Esophagus muscularis mucosa (tissue), 4 donors: ENCODE results near the gene TJP2. TPM values are rescaled to one million over a fixed set of nuclear protein-coding genes. Genes with fewer than 3 reads are reported as not detected.
"Not testable (repeated sequence)": the region's sequence is repeated elsewhere in the genome, so short reads cannot be mapped to it uniquely, and the experiment has no call there.

ENCODE experiments used
- DNase-seq: peaks from one replicate; pipeline ENCODE4 v3.0.0-alpha.2; 2017; ENCODE audit errors: extremely low spot score
- H3K27ac ChIP-seq, 4 donors: fragments of 200-600 bp; sonication (generic); replicated peaks in 1 of 4; 1 replicate in 3 of 4; 2 replicates in 1 of 4; pipeline ENCODE4 v1.5.1; 2016 to 2019; ENCODE audit warnings: mild to moderate bottlenecking in 1 of 4
- H3K27me3 ChIP-seq, 4 donors: fragments of 200-600 bp; sonication (generic); one replicate each; pipeline versions ENCODE4 v1.5.1 to v1.6.0; 2016 to 2019
- H3K36me3 ChIP-seq, 4 donors: fragments of 200-600 bp; sonication (generic); one replicate each; pipeline ENCODE4 v1.5.1; 2016 to 2019
- H3K4me1 ChIP-seq, 4 donors: fragments of 200-600 bp; sonication (generic); one replicate each; pipeline ENCODE4 v1.5.1; 2016 to 2019
- H3K4me3 ChIP-seq, 4 donors: fragments of 200-600 bp; sonication (generic); 1 replicate in 2 of 4; 2 replicates in 2 of 4; pipeline ENCODE4 v1.5.1; 2016 to 2019; ENCODE audit warnings: mild to moderate bottlenecking in 4 of 4, moderate library complexity in 1 of 4
- H3K9me3 ChIP-seq, 4 donors: fragments of 200-600 bp; sonication (generic); 1 replicate in 3 of 4; 2 replicates in 1 of 4; pipeline ENCODE4 v1.5.1; 2016 to 2019
- CTCF ChIP-seq, 3 experiments: fragments of 200-600 bp in 2 of 3; fragments of 450-650 bp in 1 of 3; sonication (generic) in 2 of 3; IDR thresholded peaks; one replicate each; pipeline ENCODE4 v1.5.1; 2017 to 2019; ENCODE audit warnings: antibody characterized with exemption in 3 of 3, mild to moderate bottlenecking in 2 of 3, moderate library complexity in 1 of 3
- EP300 ChIP-seq: sonication (generic); formaldehyde crosslinking; IDR thresholded peaks from one replicate; pipeline ENCODE4 v1.6.1; 2017; ENCODE audit warnings: antibody characterized with exemption
- POLR2A ChIP-seq: fragments of 450-650 bp; IDR thresholded peaks from one replicate; pipeline ENCODE4 v1.6.1; 2017; ENCODE audit warnings: antibody characterized with exemption, moderate library complexity, mild to moderate bottlenecking, low read depth
- POLR2AphosphoS5 ChIP-seq, 2 donors: sonication (generic); formaldehyde crosslinking; IDR thresholded peaks; one replicate each; pipeline ENCODE4 v1.6.1; 2017; ENCODE audit warnings: antibody characterized with exemption in 2 of 2
- WGBS: methylation state at CpG from one replicate; pipeline ENCODE4 v1.1.5; 2018; 5-methylcytosine and 5-hydroxymethylcytosine counted together
- intact Hi-C: fragments of 100-400 bp; cut with DNase I; formaldehyde crosslinking; loops from one replicate; pipeline ENCODE4 v1.15.1; 2023
- total RNA-seq, 4 donors: library from RNA; depleted of rRNA; stranded (reverse); fragments of >200 nt; gene quantifications; one replicate each; pipeline versions ENCODE4 v1.1.0 to v1.2.1, GENCODE V29; 2016

TJP2 gene
- total RNA-seq, 4 donors from 2014 or later = 101 to 172 (median 125) TPM

- Histone ChIP-seq H3K9me3 (no peaks in the 10 kb centered on the region), H3K4me3 (no peak overlapping the region), H3K4me1 (peaks cover 7 to 27% (median 11%) of the 10 kb centered on the region in 4 donors), H3K36me3 (no peaks in the 10 kb centered on the region), H3K27ac (no peak overlapping the region), H3K27me3 (no peaks in the 10 kb centered on the region)
- intact Hi-C loops = no loop called here
- no peak for DNase-seq
- 73% methylated on average over 8 of the region's 8 CpGs for WGBS
- TF ChIP-seq CTCF (IDR thresholded peaks at IDR 0.05) = no peak
- no peak for TF ChIP-seq POLR2AphosphoS5 (IDR thresholded peaks at IDR 0.05)
- no peak for TF ChIP-seq EP300
- TF ChIP-seq POLR2A = no peak
Observed at GRCh38 chr9:69155341-69156030, 18.6 kb upstream of the TJP2 start.

- Histone ChIP-seq H3K27ac (no peak overlapping the region), H3K9me3 (no peaks in the 10 kb centered on the region), H3K36me3 (no peaks in the 10 kb centered on the region), H3K4me1 (peaks cover 0 to 16% (median 9%) of the 10 kb centered on the region in 4 donors), H3K27me3 (no peaks in the 10 kb centered on the region), H3K4me3 (no peak overlapping the region)
- 92% methylated on average over 8 of the region's 8 CpGs for WGBS
- TF ChIP-seq POLR2A = no peak
- no peak for TF ChIP-seq POLR2AphosphoS5 (IDR thresholded peaks at IDR 0.05)
- peak in 1 of 3 experiments; percentile 25 for TF ChIP-seq CTCF (IDR thresholded peaks at IDR 0.05)
- DNase-seq = no peak
- intact Hi-C loops = no loop called here
Observed at GRCh38 chr9:69157751-69158466, 16.2 kb upstream of the TJP2 start.

- no peak for TF ChIP-seq POLR2AphosphoS5 (IDR thresholded peaks at IDR 0.05)
- TF ChIP-seq POLR2A = no peak
- no peak for TF ChIP-seq CTCF (IDR thresholded peaks at IDR 0.05)
- TF ChIP-seq EP300 = no peak
- H3K4me3 ChIP-seq = no peak overlapping the region
- no peaks in the 10 kb centered on the region for H3K27me3 ChIP-seq
- 78% methylated on average over 3 of the region's 3 CpGs for WGBS
- no peak overlapping the region for H3K27ac ChIP-seq
- H3K9me3 ChIP-seq = no peaks in the 10 kb centered on the region
- H3K4me1 ChIP-seq = peaks cover 0 to 12% (median 7%) of the 10 kb centered on the region in 4 donors
- DNase-seq = no peak
- intact Hi-C loops = no loop called here
- H3K36me3 ChIP-seq = no peaks in the 10 kb centered on the region
Observed at GRCh38 chr9:69158471-69158870, 15.6 kb upstream of the TJP2 start.

GRCh38 chr9:69164573-69164972 lies 9.5 kb upstream of the TJP2 start:
- H3K4me1 ChIP-seq = peaks cover 3 to 12% (median 7%) of the 10 kb centered on the region in 4 donors
- WGBS = 91% methylated on average over 8 of the region's 8 CpGs
- H3K27ac ChIP-seq, intact Hi-C loops, H3K36me3 ChIP-seq, H3K9me3 ChIP-seq, H3K4me3 ChIP-seq, DNase-seq, H3K27me3 ChIP-seq: not testable (repeated sequence)

GRCh38 chr9:69165581-69165980 lies 8.5 kb upstream of the TJP2 start:
- Histone ChIP-seq H3K9me3 (no peaks in the 10 kb centered on the region), H3K4me3 (no peak overlapping the region), H3K27ac (no peak overlapping the region), H3K27me3 (no peaks in the 10 kb centered on the region), H3K36me3 (no peaks in the 10 kb centered on the region), H3K4me1 (peaks cover 3 to 12% (median 7%) of the 10 kb centered on the region in 4 donors)
- DNase-seq = no peak
- WGBS = 94% methylated on average over 6 of the region's 6 CpGs
- TF ChIP-seq EP300 (no peak), POLR2A (no peak), CTCF (IDR thresholded peaks at IDR 0.05) (no peak), POLR2AphosphoS5 (IDR thresholded peaks at IDR 0.05) (no peak)
- intact Hi-C loops = no loop called here
